HuH-7 (cell line): ENCODE results near the gene SORCS3.

Source experiments
- DNase-seq: peaks from one replicate; pipeline ENCODE4 v3.0.0; 2011; ENCODE audit warnings: low spot score

SORCS3 gene

DNA sequence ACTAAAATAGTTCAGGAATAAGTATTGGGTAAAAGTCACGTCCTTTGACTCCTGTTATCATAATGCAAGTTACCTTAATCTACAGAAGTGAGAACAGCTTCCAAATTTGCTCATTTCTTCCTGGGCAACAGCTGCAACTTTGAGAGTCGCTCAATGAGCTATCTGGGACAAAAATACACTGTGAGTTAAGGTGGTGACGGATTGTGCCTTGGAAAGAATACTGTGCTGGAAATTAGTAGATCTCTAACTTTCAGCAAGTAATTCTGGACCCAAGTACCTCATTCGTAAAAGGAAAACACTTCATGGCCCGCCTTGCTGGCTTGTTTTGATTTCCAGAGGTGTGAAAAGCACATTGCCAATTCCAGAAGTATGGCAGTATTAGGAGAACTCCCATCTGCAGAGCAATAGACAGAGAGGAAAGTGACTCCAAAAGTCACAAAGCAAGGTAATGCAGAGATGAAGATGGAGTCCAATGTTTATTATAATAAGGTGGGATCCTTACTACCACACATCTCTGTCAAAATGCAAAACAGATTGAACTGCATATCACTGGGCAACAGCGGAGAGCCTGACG is 626.0 kb downstream of the SORCS3 start:
- DNase-seq, result no peak

DNA sequence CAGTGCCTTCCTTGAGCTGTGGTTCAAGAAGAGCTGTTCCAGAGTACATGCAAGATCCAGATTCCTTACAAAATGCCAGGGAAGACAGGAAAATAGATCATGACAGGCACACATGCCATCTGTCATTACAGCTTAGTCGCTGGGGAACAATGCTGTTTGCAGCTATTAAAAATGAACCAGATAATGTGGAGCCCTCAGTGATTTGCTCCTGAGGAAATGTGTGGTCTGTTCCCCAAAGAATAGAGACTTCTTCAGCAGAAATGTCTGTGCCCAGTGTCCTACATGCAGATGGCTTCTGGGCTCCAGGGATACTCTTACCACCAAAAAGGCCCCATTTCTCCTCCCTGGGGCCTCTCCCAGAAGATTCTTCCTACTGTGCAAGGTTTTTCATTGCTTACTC is 627.9 kb downstream of the SORCS3 start:
- no peak for DNase-seq

DNA sequence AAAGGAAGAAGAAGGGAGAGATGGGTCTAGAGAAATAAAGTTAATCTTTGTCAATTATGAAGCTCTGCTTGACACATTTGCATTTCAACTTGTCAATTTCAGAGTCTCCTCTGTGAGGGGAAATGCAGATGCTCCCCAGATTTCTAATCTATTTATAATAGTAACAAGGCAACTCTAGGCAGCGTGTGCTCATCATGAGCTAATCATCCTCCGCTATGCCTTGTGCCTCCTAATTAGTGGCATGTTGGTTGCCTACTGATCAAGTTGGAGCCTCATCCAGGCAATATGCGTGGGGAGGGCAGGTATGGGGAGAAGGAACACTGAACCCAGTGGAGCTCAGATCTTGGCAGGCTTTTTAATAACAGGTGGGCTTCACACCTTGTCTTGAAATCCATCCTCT is 628.6 kb downstream of the SORCS3 start:
- DNase-seq, result no peak

DNA sequence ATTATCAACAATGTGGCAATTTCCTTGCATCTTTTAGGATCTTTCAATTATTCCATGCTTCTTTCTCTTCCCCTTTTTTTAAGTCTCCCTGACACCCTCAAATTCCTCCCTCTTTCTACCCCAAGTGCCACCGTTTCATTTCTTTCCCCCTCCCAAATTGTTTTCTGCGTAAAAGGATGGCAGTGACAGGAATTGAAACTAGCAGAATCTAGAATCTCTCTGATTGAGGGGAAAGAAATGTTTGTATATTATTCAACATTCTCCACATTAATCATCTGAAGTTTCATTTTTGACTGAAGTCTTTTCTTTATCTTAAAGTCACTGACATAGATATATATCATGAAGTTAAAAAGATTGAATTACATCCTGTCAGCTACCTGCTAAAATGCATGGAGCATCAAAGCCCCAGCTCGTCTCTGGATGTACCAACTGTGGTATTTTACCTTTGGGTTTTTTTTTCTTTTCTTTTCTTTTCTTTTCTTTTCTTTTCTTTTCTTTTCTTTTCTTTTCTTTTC is 633.5 kb downstream of the SORCS3 start:
- no peak for DNase-seq

DNA sequence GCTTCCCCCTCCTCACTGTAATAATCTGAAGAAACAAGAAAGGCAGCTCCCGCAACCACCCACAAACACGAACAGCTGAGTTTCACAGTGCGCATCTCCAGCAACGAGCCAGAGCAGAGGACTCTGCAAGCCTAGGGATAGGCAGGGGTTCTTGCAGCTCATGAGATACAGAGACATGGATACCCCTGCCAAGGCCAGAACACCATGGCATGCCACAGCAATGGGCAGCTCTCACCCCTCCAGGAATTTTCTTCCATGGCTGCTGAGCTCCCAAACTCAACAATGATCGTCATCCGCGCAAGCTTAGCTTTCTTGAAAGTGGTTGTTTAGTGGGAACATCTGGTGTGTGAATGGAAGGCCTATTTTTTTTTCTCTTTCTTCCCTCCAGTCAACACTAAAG is 637.3 kb downstream of the SORCS3 start:
- DNase-seq, result no peak

DNA sequence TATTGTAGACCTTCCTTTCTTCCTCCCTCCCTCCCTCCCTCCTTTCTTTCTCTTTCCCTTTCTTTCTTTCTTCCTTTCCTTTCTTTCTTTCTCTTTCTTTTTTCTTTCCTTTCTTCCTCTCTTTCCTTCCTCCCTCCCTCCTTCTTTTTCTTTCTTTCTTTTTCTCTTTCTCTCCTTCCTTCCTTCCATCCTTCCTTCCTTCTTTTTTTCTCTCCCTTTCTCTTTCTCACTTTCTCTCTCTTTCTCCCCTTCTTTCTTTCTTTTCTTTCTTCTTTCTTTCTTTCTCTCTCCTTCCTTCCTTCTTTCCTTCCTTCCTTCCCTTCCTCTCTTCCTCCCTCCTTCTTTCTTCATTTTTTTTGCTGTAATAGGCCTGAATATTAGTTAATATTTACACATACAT is 638.0 kb downstream of the SORCS3 start:
- no peak for DNase-seq

DNA sequence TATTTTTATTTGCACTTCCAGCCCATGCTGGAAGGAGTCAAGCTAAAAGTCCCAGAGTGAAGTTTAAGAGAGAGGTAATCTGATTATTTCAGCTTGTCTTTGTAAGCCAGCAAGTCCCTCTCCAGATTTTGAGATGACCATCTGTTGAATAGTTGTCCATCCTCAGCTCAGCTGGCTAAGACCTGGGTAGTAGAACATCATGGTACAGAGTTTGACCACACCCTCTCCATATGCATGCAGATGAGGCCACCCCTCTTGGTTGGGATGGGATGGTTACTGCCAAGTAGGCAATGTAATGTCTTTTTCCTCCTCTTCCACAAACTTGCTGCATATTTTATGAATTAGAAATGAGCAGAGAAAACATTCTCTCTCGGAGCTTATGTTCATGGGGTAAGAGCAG is 639.8 kb downstream of the SORCS3 start:
- no peak for DNase-seq

DNA sequence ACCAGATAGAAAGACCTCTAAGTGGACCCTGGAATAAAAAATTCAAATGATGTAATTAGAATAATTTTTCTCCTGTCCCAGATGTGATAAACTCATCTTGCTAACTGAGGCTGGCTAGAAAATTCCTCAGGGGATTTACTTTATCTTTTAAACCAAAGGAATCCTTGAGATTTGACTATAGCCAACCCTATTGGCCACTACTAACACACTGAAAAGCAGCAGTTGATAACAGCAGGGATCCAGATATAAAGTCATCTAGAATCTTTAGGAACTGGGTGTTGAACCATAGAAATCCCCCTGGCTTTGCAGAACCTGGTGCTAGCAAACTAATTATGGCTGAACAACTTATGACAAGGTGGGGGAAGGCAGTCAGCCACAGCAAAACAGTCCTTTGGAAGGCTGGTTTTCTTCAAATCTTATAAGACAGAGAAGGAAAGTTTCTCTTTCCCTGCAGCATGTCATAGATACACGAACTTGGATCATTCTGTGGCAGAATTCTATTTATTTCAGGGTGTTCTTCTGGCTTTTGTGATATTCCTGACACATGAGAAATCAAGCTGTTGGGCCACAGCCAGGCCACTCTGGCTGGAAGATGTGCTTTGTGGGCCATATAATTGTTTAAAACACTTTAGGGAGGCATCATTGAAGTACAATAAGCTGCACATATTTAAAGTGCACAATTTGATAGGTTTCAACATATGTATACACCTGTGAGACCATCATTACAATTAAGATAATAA is 643.6 kb downstream of the SORCS3 start:
- no peak for DNase-seq

DNA sequence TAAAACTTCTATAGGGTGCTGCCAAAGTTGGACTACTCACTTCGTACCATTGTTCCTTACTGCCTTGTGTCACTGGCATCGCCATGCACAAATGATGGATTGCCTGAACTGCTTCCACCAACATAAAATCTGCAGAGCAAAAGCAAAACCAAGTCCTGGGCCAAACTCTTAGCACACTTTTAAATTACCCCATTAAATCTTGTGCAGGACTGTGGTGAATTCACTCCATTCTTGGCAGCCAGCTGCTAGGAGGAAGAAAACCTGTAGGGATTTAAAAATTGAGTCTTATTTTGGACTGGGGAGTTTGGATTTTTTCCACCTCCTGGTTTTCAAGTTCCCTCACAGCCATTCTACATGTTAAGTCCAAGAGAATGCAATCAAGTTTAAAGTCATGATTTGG is 646.9 kb downstream of the SORCS3 start:
- no peak for DNase-seq

DNA sequence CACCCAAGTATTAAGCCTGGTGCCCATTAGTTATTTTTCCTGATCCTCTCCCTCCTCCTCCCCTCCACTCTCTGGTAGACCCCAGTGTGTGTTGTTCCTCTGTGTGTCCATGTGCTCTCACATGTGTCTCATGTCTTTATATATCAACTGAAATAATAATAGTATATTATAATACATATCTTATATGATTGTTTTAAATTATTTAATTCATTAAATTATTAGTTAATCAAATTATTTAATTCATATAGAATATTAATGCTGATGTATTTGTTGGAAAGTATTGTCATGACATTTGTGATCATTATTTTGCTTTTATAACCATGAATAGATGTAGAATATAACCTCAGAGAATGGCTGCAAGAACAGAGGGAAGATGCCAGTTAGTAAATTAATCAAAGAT is 647.5 kb downstream of the SORCS3 start:
- DNase-seq, result no peak

DNA sequence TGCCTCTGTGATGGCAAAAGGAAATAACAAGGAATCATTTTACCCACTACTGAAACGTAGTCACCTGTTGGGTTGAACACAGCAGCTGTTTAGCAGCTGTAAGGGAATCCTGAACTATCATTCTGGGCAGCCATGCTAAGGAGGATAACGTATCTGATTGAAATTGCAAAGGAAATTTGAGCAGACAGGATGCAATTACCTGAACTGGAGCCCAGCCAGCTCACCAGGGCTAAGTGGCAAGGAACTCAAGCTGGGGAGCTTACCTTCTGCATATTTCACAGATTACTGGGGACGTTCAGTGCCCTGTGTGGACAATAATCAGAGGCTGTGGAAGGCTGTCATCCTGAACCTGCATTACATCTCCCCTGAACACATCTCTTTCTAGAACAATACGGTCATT is 650.5 kb downstream of the SORCS3 start:
- DNase-seq, result no peak

DNA sequence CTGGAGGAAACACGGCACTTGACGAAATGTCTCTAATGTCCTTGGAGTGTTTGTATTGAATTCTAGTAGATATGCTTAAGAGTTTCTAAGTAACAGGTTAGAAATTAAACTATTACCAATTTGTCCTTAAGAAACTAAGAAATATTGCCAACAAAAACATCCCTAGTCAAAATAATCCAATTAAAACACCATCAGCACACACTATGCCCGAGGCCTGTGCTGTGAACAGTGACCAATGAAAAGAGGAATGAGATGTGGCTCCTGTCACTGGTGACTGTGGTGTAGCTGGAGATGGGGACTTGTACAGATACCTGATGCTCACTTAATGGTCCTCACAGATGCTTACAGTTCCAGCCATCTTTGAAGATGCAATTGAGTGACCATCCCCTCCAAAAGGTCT is 651.1 kb downstream of the SORCS3 start:
- no peak for DNase-seq
